Smooth muscle cell of bladder (primary cell): ENCODE measurements around the gene VANGL1. TPM values are rescaled to one million over a fixed set of nuclear protein-coding genes. Genes with fewer than 3 reads are reported as not detected.

Experiments
- total RNA-seq: library from RNA; depleted of rRNA; stranded (reverse); fragments of >200 nt; gene quantifications from 2 replicates; pipeline ENCODE4 v1.2.3, GENCODE V29; 2014

VANGL1 gene
- 6.5 and 7.0 TPM in 2 replicates for total RNA-seq

DNA sequence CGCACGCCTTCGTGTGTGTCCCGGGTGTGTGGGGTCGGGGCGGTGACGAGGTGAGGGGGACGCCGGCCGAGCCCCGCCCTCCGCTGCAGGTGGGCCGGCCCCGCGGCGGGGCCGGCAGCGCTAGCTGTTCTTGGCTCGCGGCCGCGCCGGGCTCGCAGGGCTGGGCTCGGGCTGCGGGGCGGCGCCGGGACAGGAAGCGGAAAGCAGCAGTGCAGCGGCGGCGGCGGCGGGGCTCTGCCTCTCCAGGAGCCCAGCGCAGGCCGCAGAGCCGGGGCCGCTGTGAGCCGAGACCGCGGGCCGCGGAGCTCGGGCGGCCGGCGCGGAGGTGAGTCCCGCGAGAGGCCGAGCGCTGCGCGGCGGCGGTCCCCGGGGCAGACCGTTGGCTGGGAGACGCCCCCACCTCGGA lies at the start of gene VANGL1:
Gene VANGL1, plus strand, starts transcription at position 209 of the 406 bp plus-strand sequence. CDS start 9,444 bp downstream, outside the sequence.

Other genes starting within 250 kb of the VANGL1 start
- under 0.01 TPM in 2 replicates for gene CASQ2, start 126.7 kb downstream of the VANGL1 start, total RNA-seq
- not detected in 2 replicates for gene NHLH2, start 199.2 kb downstream of the VANGL1 start, total RNA-seq